NCI-H526 treated with DMSO at 0.1 percent for 48 hours (cell line): Measurements from ENCODE around the gene MAP2K6.

Source experiments
- DNase-seq: peaks from one replicate; lab custom pipeline; 2025; lab: John Stamatoyannopoulos, UW

The MAP2K6 gene

GRCh38 chr17:69427486-69428197 is 13.1 kb downstream of the MAP2K6 start:
- no peak for DNase-seq

GRCh38 chr17:69428252-69428980 is 13.9 kb downstream of the MAP2K6 start:
- no peak for DNase-seq

- DNase-seq = no peak
Measured at GRCh38 chr17:69430488-69430887, 16.0 kb downstream of the MAP2K6 start.

- DNase-seq = no peak
Measured at GRCh38 chr17:69431835-69432234, 17.3 kb downstream of the MAP2K6 start.

- DNase-seq = no peak
Measured at GRCh38 chr17:69433093-69433492, 18.6 kb downstream of the MAP2K6 start.

GRCh38 chr17:69434164-69434579 is 19.7 kb downstream of the MAP2K6 start:
- DNase-seq = no peak

GRCh38 chr17:69435971-69436696 is 21.6 kb downstream of the MAP2K6 start:
- no peak for DNase-seq

- no peak for DNase-seq
Measured at GRCh38 chr17:69437475-69437874, 23.0 kb downstream of the MAP2K6 start.

- no peak for DNase-seq
Measured at GRCh38 chr17:69438776-69439175, 24.3 kb downstream of the MAP2K6 start.

GRCh38 chr17:69441179-69441578 is 26.7 kb downstream of the MAP2K6 start:
- DNase-seq = no peak

GRCh38 chr17:69443138-69443537 is 28.6 kb downstream of the MAP2K6 start:
- no peak for DNase-seq

- no peak for DNase-seq
Measured at GRCh38 chr17:69444023-69444422, 29.5 kb downstream of the MAP2K6 start.

- DNase-seq = no peak
Measured at GRCh38 chr17:69445132-69445531, 30.6 kb downstream of the MAP2K6 start.

GRCh38 chr17:69447726-69448125 is 33.2 kb downstream of the MAP2K6 start:
- no peak for DNase-seq

GRCh38 chr17:69448431-69449102 is 34.1 kb downstream of the MAP2K6 start:
- DNase-seq = no peak

- no peak for DNase-seq
Measured at GRCh38 chr17:69450131-69450530, 35.6 kb downstream of the MAP2K6 start.

GRCh38 chr17:69450918-69451317 is 36.4 kb downstream of the MAP2K6 start:
- DNase-seq = no peak

- no peak for DNase-seq
Measured at GRCh38 chr17:69451416-69452394, 37.2 kb downstream of the MAP2K6 start.

GRCh38 chr17:69452664-69453260 is 38.3 kb downstream of the MAP2K6 start:
- no peak for DNase-seq

- DNase-seq = no peak
Measured at GRCh38 chr17:69454051-69454450, 39.6 kb downstream of the MAP2K6 start.

- DNase-seq = no peak
Measured at GRCh38 chr17:69455040-69455439, 40.5 kb downstream of the MAP2K6 start.
